Neural cell (in vitro differentiated cells): ENCODE results near the gene GJB2. TPM values are rescaled to one million over a fixed set of nuclear protein-coding genes. Genes with fewer than 3 reads are reported as not detected.

Source experiments
- H2AFZ ChIP-seq: fragments of 200-600, 300-800 bp; sonication (generic), shearing (Covaris generic); 2 replicates; pipeline ENCODE4 v1.6.0; 2014; ENCODE audit warnings: low read depth, mild to moderate bottlenecking, antibody characterized with exemption, low read length, moderate library complexity
- H3F3A ChIP-seq: fragments of 200-600 bp; shearing (Covaris generic); 2 replicates; pipeline ENCODE4 v1.6.1; 2016; ENCODE audit warnings: mild to moderate bottlenecking, moderate library complexity, mixed read lengths, antibody characterized with exemption, low read length; ENCODE audit not compliant: insufficient read depth, poor library complexity, severe bottlenecking
- H3K27ac ChIP-seq: fragments of 200-600, 300-800 bp; sonication (generic), shearing (Covaris generic); 2 replicates; pipeline ENCODE4 v1.5.1; 2014; ENCODE audit warnings: mild to moderate bottlenecking, low read length, moderate library complexity
- H3K27me3 ChIP-seq: fragments of 300-800, 200-600 bp; sonication (generic), shearing (Covaris generic); 2 replicates; pipeline ENCODE4 v1.6.0; 2014; ENCODE audit warnings: mild to moderate bottlenecking, low read depth, low read length, moderate library complexity; ENCODE audit not compliant: insufficient read depth
- H3K36me3 ChIP-seq: fragments of 300-800, 200-600 bp; sonication (generic), shearing (Covaris generic); 2 replicates; pipeline ENCODE4 v1.5.1; 2014; ENCODE audit warnings: mild to moderate bottlenecking, antibody characterized with exemption, low read length, moderate library complexity; ENCODE audit not compliant: insufficient read depth
- H3K4me2 ChIP-seq: fragments of 300-800, 200-600 bp; sonication (generic), shearing (Covaris generic); 2 replicates; pipeline ENCODE4 v1.6.0; 2014; ENCODE audit warnings: mild to moderate bottlenecking, low read length
- H3K4me3 ChIP-seq: fragments of 300-800, 200-600 bp; sonication (generic), shearing (Covaris generic); 2 replicates; pipeline ENCODE4 v1.5.1; 2014; ENCODE audit warnings: mild to moderate bottlenecking, low read length, moderate library complexity
- H3K79me2 ChIP-seq: fragments of 200-600 bp; shearing (Covaris generic); replicated peaks from 2 replicates; pipeline ENCODE4 v1.6.0; 2014; ENCODE audit warnings: mild to moderate bottlenecking, low read length, moderate library complexity; ENCODE audit not compliant: insufficient read depth
- H3K9ac ChIP-seq: fragments of 300-800, 200-600 bp; sonication (generic), shearing (Covaris generic); 2 replicates; pipeline ENCODE4 v1.6.1; 2016; ENCODE audit warnings: mild to moderate bottlenecking, low read length, mixed read lengths
- H3K9me2 ChIP-seq: fragments of 200-600 bp; shearing (Covaris generic); 2 replicates; pipeline ENCODE4 v1.6.1; 2016; ENCODE audit warnings: mild to moderate bottlenecking, low read length, mixed read lengths; ENCODE audit not compliant: insufficient read depth
- H3K9me3 ChIP-seq: fragments of 200-600, 300-800 bp; sonication (generic), shearing (Covaris generic); 2 replicates; pipeline ENCODE4 v1.6.1; 2016; ENCODE audit warnings: mild to moderate bottlenecking, mixed run types, low read length, moderate library complexity, mixed read lengths
- H4K20me1 ChIP-seq: fragments of 200-600 bp; shearing (Covaris generic); 2 replicates; pipeline ENCODE4 v1.6.1; 2016; ENCODE audit warnings: mild to moderate bottlenecking, mixed run types; ENCODE audit not compliant: insufficient read depth
- EP300 ChIP-seq: fragments of 450-650 bp; conservative IDR thresholded peaks from 2 replicates; pipeline ENCODE4 v1.6.1; 2014; ENCODE audit warnings: antibody characterized with exemption, mild to moderate bottlenecking, moderate library complexity; ENCODE audit not compliant: poor library complexity, severe bottlenecking
- EZH2 ChIP-seq: fragments of 200-600, 300-800 bp; shearing (Covaris generic), sonication (generic); IDR thresholded peaks from 2 replicates; pipeline ENCODE4 v1.6.1; 2014; ENCODE audit warnings: antibody characterized with exemption, low read length, borderline replicate concordance, mild to moderate bottlenecking; ENCODE audit not compliant: insufficient read depth, poor library complexity, severe bottlenecking
- MXI1 ChIP-seq: fragments of 450-650 bp; conservative IDR thresholded peaks from 2 replicates; pipeline ENCODE4 v1.6.1; 2014; ENCODE audit warnings: antibody characterized with exemption, mild to moderate bottlenecking; ENCODE audit not compliant: poor library complexity, severe bottlenecking
- POLR2AphosphoS5 ChIP-seq: IDR thresholded peaks from 2 replicates; pipeline ENCODE4 v1.6.1; 2012
- RAD21 ChIP-seq: fragments of 450-650 bp; conservative IDR thresholded peaks from 2 replicates; pipeline ENCODE4 v1.6.1; 2014; ENCODE audit warnings: antibody characterized with exemption, mild to moderate bottlenecking, moderate library complexity
- SMC3 ChIP-seq: fragments of 450-650 bp; conservative IDR thresholded peaks from 2 replicates; pipeline ENCODE4 v1.6.1; 2014; ENCODE audit warnings: antibody characterized with exemption, mild to moderate bottlenecking, moderate library complexity; ENCODE audit not compliant: poor library complexity
- TAF1 ChIP-seq: IDR thresholded peaks from 2 replicates; pipeline ENCODE4 v1.6.1; 2012; ENCODE audit warnings: low read depth
- polyA plus RNA-seq: library from polyadenylated mRNA; depleted of rRNA; stranded (reverse); fragments of >200 nt; gene quantifications from 2 replicates; pipeline ENCODE4 v1.2.3, GENCODE V29; 2014
- TF ChIP-seq, protein P1 (sequence below): IDR thresholded peaks from 2 replicates; pipeline ENCODE4 v1.6.1; 2012; ENCODE audit warnings: borderline replicate concordance
- TF ChIP-seq, protein P2 (sequence below): fragments of 450-650 bp; IDR thresholded peaks from 2 replicates; pipeline ENCODE4 v1.5.1; 2014; ENCODE audit warnings: antibody characterized with exemption, mild to moderate bottlenecking, moderate library complexity; ENCODE audit not compliant: poor library complexity, severe bottlenecking

GJB2 gene
- polyA plus RNA-seq, 1 donor from 2014 or later = not detected

DNA sequence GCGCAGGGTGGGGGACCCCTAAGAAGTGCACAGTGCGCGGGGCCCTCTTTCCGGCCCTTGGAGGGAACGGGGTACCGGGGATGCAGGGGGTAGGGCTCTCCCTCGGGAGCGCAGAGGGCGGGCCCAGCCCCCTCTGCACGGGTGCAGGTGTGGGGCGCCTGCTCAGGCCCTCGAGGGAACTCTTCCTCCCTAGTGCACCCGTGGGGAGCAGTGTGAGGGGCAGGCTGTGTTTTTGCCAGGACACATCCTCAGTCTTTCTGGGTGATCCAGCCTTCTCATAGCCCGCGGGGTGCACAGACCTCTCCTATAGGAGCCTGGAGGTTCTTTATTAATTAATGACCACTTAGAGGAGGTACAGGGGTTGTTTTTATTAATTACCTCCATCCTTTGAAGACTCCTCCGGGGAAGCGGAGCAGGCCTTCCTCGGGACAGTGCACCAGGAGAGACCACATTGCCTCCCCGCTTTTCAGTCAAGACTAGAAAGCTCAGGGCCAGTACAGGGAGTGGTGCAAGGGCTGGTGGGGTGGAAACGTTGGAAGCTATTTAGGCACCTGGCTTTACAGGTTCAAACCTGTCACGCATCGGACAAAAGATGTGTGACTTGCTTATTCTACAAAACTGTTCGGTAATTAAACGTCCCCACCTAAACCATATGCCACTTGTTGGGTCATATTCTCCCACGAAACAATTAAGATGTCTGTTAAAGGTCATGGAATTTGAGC is 40.0 kb upstream of the GJB2 start:
- H3K4me3 ChIP-seq = peak overlapping the region; percentile 61
- no peaks in the 10 kb centered on the region for H3K9me2 ChIP-seq
- no peaks in the 10 kb centered on the region for H3K9me3 ChIP-seq
- no peak overlapping the region for H2AFZ ChIP-seq
- H3K4me2 ChIP-seq = no peak overlapping the region
- no peak overlapping the region for H3K9ac ChIP-seq
- TF ChIP-seq, protein P1, sequence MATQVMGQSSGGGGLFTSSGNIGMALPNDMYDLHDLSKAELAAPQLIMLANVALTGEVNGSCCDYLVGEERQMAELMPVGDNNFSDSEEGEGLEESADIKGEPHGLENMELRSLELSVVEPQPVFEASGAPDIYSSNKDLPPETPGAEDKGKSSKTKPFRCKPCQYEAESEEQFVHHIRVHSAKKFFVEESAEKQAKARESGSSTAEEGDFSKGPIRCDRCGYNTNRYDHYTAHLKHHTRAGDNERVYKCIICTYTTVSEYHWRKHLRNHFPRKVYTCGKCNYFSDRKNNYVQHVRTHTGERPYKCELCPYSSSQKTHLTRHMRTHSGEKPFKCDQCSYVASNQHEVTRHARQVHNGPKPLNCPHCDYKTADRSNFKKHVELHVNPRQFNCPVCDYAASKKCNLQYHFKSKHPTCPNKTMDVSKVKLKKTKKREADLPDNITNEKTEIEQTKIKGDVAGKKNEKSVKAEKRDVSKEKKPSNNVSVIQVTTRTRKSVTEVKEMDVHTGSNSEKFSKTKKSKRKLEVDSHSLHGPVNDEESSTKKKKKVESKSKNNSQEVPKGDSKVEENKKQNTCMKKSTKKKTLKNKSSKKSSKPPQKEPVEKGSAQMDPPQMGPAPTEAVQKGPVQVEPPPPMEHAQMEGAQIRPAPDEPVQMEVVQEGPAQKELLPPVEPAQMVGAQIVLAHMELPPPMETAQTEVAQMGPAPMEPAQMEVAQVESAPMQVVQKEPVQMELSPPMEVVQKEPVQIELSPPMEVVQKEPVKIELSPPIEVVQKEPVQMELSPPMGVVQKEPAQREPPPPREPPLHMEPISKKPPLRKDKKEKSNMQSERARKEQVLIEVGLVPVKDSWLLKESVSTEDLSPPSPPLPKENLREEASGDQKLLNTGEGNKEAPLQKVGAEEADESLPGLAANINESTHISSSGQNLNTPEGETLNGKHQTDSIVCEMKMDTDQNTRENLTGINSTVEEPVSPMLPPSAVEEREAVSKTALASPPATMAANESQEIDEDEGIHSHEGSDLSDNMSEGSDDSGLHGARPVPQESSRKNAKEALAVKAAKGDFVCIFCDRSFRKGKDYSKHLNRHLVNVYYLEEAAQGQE = no peak
- TF ChIP-seq, protein P2, sequence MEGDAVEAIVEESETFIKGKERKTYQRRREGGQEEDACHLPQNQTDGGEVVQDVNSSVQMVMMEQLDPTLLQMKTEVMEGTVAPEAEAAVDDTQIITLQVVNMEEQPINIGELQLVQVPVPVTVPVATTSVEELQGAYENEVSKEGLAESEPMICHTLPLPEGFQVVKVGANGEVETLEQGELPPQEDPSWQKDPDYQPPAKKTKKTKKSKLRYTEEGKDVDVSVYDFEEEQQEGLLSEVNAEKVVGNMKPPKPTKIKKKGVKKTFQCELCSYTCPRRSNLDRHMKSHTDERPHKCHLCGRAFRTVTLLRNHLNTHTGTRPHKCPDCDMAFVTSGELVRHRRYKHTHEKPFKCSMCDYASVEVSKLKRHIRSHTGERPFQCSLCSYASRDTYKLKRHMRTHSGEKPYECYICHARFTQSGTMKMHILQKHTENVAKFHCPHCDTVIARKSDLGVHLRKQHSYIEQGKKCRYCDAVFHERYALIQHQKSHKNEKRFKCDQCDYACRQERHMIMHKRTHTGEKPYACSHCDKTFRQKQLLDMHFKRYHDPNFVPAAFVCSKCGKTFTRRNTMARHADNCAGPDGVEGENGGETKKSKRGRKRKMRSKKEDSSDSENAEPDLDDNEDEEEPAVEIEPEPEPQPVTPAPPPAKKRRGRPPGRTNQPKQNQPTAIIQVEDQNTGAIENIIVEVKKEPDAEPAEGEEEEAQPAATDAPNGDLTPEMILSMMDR = no peak
- TF ChIP-seq MXI1 (no peak), POLR2AphosphoS5 (no peak), EZH2 (no peak), EP300 (no peak), TAF1 (no peak), RAD21 (no peak), SMC3 (no peak)
- peaks cover 45% of the 10 kb centered on the region for H3K27me3 ChIP-seq
- no peak overlapping the region for H3K27ac ChIP-seq
- H4K20me1 ChIP-seq = no peaks in the 10 kb centered on the region
- H3F3A ChIP-seq = no peaks in the 10 kb centered on the region
- no peaks in the 10 kb centered on the region for H3K79me2 ChIP-seq
- H3K36me3 ChIP-seq = no peaks in the 10 kb centered on the region

DNA sequence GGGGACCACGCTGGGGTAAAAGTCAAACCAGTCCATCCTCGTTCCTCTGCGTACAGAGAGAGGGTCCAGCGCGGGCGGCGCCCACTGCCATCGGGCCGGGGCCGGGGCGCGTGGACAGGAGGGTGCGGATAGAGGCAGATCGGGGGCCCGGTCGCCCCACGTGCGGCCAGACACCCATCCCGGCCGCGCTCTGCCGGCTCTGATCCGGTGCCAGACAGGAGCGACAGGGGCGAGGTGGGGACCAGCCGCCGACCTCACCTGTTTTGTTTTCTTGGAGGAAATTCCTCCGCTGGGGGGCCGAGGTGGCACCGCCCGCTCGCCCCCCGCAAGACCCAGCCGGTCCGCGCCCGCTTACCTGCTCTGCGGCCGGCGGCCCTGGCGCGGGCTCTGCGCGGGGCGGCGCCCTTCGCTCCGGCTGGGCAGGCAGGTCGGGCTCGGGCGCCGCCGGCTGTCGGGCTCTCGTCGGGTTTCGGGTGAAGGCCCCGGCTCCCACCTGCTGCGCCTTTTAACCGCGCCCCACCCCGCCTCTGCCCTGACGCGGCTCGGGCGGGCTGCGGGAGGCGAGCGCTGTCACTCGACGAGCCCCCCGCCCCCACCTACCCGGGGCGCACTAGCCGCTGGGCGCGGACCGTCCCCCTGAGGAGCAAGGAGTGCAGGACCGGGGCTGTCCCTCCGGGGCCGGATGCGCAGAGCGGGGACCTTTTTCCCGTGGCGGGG is 39.3 kb upstream of the GJB2 start, which contains the start of gene GJB6:
Gene GJB6 (minus strand): TSS at position 481 of the 717 bp plus-strand sequence. CDS start 8,839 bp downstream, outside the sequence.
- Histone ChIP-seq H3K9me2 (no peaks in the 10 kb centered on the region), H4K20me1 (no peaks in the 10 kb centered on the region), H3K9me3 (no peaks in the 10 kb centered on the region), H3K4me3 (peak within 1 kb of the TSS; percentile 61), H3K36me3 (no peaks in the 10 kb centered on the region), H3K27me3 (peaks cover 45% of the 10 kb centered on the region), H3F3A (no peaks in the 10 kb centered on the region), H3K4me2 (no peak within 1 kb of the TSS), H3K9ac (no peak within 1 kb of the TSS), H2AFZ (no peak within 1 kb of the TSS), H3K79me2 (no peaks in the 10 kb centered on the region), H3K27ac (no peak within 1 kb of the TSS)
- peak; percentile 78 for TF ChIP-seq EZH2
- TF ChIP-seq, protein P2 = peak; percentile 22
- no peak for TF ChIP-seq TAF1
